Measurements from ENCODE around the gene CCDC116.
"Not testable (repeated sequence)": the region's sequence is repeated elsewhere in the genome, so short reads cannot be mapped to it uniquely, and the experiment has no call there.

Gene CCDC116, protein sequence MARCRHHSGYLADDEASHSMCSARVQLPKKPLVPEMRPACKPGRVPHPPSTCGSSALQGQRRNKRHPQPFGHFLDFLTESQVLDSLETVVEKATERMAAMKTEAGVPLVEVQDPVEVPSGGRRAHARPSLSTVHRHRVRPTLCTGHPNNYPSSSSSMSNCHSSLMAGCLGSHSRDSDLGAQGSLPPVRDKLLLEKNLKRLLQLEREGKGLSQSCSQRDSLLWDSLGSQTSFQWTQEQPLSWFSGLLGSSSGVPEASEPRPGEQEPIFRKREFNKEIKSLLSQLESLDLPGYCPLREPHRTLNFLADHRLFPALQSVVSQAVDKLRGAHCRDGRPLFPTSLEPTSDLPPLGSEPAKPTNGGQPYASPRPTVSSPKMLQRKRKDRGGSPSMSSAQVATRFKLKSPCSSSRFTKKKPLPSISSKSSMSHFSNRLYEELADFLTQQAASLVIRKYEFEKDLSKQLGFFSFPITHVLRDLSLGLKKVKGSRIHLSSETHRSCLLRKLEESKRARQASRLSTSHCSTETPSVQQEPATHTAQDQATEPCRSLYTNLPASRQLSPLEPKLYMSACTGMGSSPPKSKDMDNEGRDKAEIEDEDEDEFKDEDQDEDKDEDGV

DNA sequence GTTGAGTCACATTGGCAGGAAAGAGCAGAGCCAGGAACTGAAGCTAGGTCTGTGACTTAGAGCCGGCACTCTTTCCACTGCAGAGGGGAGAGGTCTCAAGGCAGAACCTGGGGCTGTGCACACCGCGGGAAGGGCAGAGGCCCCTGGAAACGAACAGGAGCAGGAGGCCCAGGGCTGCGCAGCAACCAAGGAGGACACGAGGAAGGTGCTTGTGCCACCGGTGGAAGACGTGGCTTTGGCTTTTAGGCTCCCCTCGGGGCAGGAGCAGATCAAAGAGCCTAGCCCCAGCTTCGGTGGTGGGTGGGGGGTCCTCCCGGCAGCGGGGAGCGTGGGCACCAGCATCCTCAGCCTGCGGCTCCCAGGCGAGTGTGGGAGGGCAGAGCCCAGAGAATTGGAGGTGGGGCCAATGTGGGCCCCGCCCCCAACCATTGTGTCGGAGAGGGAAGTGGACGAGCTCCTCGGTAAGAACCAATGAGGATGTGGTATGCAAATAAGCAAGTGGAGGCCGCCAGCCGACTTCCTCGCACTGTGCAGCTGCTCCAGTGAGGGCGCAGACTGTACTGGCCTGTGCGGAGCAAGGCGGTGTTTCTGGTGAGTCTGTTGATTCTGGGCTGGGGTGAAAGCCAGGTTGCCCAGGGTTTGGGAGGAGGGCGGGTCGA lies at the start of gene CCDC116:
Gene CCDC116 (plus strand): TSS at position 524 of the 659 bp plus-strand sequence. CDS start 422 bp downstream, outside the sequence.
- no peak within 1 kb of the TSS for H3K4me3 Mint-ChIP-seq
- H3K36me3 Mint-ChIP-seq (ENCODE audit: low read depth), result peaks cover 10% of the 10 kb centered on the region
- peak within 1 kb of the TSS; percentile 4 for H3K27ac Mint-ChIP-seq
- no peaks in the 10 kb centered on the region for H3K9me3 Mint-ChIP-seq
- peaks cover 14% of the 10 kb centered on the region for H3K4me1 Mint-ChIP-seq (ENCODE audit: low read depth)
- H3K27me3 Mint-ChIP-seq (ENCODE audit: low read depth), result no peaks in the 10 kb centered on the region

DNA sequence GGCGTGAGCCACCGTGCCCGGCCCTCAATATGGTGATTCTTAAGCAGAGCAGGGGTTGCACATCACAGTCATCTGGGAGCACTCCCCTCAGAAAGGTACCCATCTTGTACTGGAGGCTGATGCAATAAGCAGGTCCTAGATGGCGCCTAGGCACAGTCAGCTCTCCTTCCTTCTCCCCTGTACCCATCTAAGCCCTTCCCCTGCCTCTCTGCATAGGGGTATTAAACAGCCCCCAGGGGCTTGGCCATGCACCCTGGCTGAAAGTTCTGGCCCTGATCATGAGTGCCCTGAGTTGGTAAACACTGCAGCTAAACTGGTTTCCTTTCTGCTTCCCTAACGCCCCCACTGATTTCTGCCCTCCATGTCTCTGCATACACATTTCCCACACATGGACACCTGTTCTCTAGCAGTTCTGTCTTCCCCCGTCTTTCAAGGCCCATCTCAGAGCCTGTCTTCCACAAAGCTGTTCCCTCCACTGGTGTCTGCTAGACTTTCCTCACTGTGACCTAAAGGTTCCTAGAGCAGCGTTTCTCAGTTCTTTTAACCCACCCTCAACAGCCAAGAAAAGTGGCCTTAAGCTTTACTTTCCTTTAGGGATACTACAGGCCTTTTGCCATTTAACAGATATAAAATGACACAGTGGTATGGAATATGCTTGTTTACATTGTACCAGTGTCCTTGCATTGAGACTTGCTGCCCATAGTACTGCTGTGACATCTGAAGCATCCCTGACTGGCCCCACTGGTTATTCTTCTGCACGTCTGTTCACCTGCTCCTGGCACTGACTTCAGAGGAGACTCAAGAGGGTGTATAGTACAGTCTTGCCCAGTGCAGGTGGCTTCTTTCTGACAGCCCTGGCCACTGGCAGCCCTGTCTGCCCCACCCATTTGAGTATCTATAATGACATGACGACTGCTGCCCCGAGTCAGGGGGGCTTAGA lies 49.5 kb upstream of the CCDC116 start:
- Mint-ChIP-seq H3K4me3 (no peak overlapping the region), H3K4me1 (ENCODE audit: low read depth) (peaks cover 23% of the 10 kb centered on the region), H3K27me3 (ENCODE audit: low read depth) (no peaks in the 10 kb centered on the region), H3K27ac (peak overlapping the region; percentile 23), H3K9me3 (no peaks in the 10 kb centered on the region), H3K36me3 (ENCODE audit: low read depth) (peaks cover 6% of the 10 kb centered on the region)

DNA sequence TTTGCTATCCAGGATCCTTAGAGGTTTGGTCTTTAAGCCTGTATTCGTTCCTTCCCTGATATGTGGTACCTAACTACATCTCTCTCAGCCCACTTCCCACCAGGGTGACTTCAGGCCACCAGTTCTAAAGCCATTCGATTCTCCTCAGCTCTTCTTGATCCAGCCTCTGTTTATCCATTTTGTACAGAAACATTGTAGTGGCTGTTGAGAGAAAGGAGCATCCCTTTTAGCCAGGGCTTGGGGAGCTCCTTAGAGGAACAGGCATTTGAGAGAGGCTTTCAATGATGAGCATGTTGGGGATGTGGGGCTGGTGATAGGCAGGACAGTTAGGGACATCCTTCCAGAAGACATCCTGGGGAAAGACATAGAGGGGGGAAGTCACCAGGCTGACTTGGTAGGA lies 47.2 kb upstream of the CCDC116 start:
- no peaks in the 10 kb centered on the region for H3K9me3 Mint-ChIP-seq
- H3K4me3 Mint-ChIP-seq, result no peak overlapping the region
- peaks cover 10% of the 10 kb centered on the region for H3K36me3 Mint-ChIP-seq (ENCODE audit: low read depth)
- H3K27me3 Mint-ChIP-seq (ENCODE audit: low read depth), result no peaks in the 10 kb centered on the region
- peaks cover 29% of the 10 kb centered on the region for H3K4me1 Mint-ChIP-seq (ENCODE audit: low read depth)
- H3K27ac Mint-ChIP-seq, result no peak overlapping the region

DNA sequence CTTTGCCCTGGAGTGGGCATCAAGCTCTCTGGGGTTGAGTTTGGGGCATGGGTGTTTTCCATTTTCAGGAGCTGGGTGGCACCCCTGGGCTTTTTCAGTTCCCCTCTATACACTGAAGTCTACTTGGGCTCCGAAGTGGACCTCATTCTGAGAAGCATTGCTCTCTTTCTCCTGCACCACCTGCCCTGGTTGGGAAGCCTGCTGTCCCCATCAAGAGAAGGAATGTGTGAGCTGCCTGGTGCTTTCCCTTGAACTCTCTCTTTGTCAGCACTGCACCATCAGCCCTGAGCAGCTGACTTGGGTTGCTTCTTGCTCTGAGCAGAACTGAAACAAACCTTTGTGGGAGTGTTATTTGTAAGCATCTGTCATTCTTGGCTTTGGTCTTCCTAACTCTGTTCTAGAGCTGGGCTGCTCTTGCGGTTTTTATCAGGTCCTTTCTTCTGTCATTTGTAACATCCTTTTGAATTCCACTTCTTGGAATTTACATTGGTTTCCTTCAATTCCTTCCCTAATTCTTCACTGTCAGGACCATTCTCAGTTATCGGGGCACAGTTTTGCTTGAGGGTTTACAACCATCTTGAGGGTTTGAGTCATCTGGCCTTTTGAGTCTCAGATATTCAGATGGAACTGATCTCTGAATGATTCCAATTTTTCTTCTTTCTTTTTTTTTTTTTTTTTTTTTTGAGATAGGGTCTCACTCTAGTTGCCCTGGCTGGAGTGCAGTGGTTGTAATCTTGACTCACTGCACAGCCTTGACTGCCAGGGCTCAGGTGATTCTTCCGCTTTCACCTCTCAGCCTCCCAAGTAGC lies 44.6 kb upstream of the CCDC116 start:
- Mint-ChIP-seq H3K4me1 (ENCODE audit: low read depth) (peaks cover 34% of the 10 kb centered on the region), H3K4me3 (peak overlapping the region; percentile 51), H3K27me3 (ENCODE audit: low read depth) (no peaks in the 10 kb centered on the region), H3K9me3 (no peaks in the 10 kb centered on the region), H3K36me3 (ENCODE audit: low read depth) (peaks cover 15% of the 10 kb centered on the region), H3K27ac (peak overlapping the region; percentile 91)

DNA sequence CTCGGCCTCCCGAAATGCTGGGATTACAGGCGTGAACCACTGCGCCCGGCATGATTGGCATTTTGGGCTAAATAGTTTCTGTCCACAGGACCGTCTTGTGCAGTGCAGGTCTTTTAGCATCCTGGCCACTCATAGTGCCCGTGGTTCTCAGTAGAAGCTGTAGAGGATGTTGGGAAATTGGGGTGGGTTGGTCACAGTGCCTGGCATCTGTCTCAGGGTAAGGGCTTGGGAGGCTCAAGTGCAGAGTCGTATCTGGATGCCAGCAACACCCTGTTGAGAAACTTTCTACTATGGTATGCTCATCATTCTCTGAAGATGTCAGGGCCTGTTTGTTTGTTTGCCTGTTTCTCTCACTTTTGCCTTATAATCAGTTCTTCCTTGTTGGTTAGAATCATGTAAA lies 43.2 kb upstream of the CCDC116 start:
- Mint-ChIP-seq H3K9me3 (no peaks in the 10 kb centered on the region), H3K4me1 (ENCODE audit: low read depth) (peaks cover 40% of the 10 kb centered on the region), H3K4me3 (no peak overlapping the region), H3K27ac (peak overlapping the region; percentile 34), H3K27me3 (ENCODE audit: low read depth) (no peaks in the 10 kb centered on the region), H3K36me3 (ENCODE audit: low read depth) (peaks cover 29% of the 10 kb centered on the region)

DNA sequence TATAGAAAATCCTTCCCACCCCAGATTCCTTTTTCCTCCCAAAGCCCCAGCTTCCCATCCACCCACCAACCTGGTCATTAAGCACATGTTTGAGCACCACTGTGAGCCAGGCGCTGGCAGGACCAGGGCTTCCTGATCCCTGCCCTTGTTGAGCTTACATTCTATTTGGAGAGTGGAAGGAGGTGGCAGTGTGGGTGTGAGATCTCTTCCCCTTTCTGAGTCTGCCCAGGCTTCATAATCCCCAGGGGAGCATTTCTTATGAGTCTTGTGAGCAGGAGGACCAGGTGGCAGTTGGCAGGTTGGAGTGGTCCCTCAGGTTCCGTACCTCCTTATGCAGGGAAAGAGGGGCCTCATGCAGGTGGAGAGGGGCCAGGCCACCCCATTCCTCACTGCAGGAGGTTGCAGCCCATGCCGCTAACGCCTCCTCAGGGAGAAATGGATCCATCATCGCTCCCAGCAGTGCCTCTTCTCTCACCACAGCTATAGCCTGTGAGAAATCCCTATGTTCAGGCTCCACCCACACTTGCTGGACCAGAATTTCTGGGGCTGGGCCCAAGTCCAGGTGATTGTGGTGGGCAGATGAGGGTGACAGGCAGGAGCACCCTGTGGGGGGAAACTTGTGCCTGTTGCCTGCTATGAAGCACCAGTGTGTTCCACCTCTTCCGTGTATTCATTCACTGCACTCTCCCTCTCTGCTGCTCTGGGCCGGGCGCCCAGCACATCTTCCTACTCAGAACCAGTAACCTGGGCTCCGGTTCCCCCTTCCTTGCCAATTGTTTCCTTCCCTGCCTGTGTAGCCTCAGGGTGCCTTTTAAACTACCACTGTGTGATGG lies 41.5 kb upstream of the CCDC116 start:
- Mint-ChIP-seq H3K27me3 (ENCODE audit: low read depth) (no peaks in the 10 kb centered on the region), H3K9me3 (no peaks in the 10 kb centered on the region), H3K27ac (peak overlapping the region; percentile 18), H3K4me1 (ENCODE audit: low read depth) (peaks cover 36% of the 10 kb centered on the region), H3K36me3 (ENCODE audit: low read depth) (peaks cover 43% of the 10 kb centered on the region), H3K4me3 (no peak overlapping the region)

DNA sequence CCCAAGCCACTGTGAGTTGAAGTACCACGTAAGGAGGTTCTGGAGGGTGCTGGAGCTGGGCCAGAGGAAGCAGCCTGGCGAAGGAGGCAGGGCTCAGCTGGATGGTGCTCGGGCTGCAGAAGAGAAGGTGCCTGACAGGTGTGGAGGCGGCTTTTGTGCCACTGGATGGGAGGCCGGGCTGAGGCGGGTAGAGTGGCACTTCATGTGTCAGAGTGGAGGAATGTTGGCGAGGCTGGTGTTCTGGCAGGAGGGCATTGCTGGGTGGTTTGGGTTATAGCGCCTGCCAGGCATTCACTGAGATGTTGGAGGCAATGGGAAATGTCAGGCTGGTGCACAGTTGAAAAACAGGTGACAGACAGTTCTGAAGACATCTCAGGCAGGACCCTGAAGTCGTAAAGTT lies 40.9 kb upstream of the CCDC116 start:
- Mint-ChIP-seq H3K27ac (no peak overlapping the region), H3K36me3 (ENCODE audit: low read depth) (peaks cover 46% of the 10 kb centered on the region), H3K4me1 (ENCODE audit: low read depth) (peaks cover 36% of the 10 kb centered on the region), H3K4me3 (no peak overlapping the region), H3K27me3 (ENCODE audit: low read depth) (no peaks in the 10 kb centered on the region), H3K9me3 (no peaks in the 10 kb centered on the region)

DNA sequence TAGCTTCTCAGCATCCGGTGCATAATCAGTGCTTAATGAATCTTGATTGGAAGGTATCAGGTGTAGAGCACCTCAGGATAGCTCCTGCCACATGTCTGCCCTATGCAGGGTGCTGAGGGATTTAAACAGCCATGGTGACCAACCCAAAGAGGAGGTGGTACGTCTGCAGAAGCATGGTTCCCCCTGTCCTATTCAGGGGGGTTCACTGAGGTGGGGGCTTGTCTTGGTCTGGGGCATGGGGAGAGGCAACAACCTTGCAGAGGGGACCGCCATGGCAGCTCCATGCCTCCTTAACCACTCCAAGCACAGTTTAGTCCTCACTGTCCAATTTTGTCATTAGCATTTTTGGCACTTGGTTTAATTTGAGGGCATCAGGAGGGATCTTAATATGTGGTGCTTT lies 40.1 kb upstream of the CCDC116 start:
- Mint-ChIP-seq H3K9me3 (no peaks in the 10 kb centered on the region), H3K27ac (no peak overlapping the region), H3K27me3 (ENCODE audit: low read depth) (no peaks in the 10 kb centered on the region), H3K36me3 (ENCODE audit: low read depth) (peaks cover 49% of the 10 kb centered on the region), H3K4me1 (ENCODE audit: low read depth) (peaks cover 34% of the 10 kb centered on the region), H3K4me3 (no peak overlapping the region)

DNA sequence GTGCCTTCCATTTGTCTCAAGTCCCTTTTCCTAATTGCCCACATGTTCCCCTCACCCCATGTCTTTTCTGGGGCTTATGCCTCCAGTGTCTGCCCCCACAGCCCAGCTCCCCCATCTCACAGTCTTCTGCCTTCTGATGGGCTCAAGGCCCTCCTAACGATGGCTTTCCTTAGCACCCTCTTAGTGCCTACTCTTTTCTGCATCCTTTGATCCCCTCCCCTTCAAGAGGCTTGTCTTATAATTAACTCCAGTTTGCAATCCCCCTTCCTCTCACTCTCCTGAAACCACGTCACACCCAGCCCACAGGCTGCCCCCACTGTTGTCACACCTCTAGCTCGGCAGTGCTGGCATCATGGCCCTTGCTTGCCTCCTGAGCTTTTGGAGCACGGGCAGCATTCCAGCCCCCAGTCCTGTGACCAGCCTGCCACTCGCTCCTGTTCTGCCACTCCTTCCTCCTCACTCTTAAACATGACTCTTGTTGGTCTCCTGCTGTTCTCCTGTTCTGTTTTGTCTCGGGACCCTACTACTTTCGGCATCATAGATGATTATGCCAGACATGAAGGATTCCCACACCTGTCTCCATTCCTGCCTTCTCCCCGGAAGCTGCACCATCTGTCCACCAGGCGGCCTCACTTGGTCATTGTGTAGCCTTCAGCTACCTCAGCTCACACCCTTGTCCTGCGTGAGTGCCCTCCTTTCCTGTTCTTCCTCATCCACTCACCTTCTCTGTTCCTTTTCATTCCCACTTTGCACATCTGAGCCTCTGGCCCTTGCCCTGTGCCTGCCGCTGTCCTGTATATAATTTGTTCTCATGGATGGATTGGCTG lies 38.9 kb upstream of the CCDC116 start:
- H3K27me3 Mint-ChIP-seq (ENCODE audit: low read depth), result no peaks in the 10 kb centered on the region
- H3K27ac Mint-ChIP-seq, result no peak overlapping the region
- H3K4me3 Mint-ChIP-seq, result no peak overlapping the region
- H3K4me1 Mint-ChIP-seq (ENCODE audit: low read depth), result peaks cover 28% of the 10 kb centered on the region
- H3K9me3 Mint-ChIP-seq, result no peaks in the 10 kb centered on the region
- peaks cover 45% of the 10 kb centered on the region for H3K36me3 Mint-ChIP-seq (ENCODE audit: low read depth)

DNA sequence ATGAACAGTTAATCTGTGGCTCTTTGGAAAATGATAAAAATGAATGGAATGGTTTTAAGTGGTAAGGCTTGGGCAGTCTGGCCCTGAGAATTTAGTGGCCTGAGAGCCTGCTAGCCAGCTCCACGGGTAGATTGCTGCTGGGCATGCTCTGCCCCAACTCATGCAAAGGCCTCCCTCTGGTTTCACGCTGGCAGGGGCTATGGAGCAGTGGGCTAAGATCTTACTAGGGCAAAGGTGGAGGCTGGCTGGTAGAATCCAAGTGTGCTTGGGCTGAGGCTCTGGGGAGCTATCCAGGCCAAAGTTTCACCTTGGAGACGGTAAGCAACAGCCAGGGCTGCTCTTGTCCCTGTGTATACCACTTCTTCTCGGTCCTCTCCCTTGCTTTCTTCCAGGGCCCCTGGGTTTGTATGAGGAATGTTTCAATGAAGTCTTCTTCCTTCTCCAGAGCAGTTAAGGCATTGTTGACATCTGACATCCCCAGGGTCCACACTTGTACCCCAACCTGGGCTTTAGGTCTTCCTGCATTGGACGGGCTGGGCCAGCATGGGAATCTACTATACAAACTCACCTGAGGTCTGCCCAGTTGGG lies 37.6 kb upstream of the CCDC116 start:
- Mint-ChIP-seq H3K4me3 (no peak overlapping the region), H3K27ac (no peak overlapping the region), H3K9me3 (no peaks in the 10 kb centered on the region), H3K36me3 (ENCODE audit: low read depth) (peaks cover 48% of the 10 kb centered on the region), H3K4me1 (ENCODE audit: low read depth) (peaks cover 29% of the 10 kb centered on the region), H3K27me3 (ENCODE audit: low read depth) (no peaks in the 10 kb centered on the region)

DNA sequence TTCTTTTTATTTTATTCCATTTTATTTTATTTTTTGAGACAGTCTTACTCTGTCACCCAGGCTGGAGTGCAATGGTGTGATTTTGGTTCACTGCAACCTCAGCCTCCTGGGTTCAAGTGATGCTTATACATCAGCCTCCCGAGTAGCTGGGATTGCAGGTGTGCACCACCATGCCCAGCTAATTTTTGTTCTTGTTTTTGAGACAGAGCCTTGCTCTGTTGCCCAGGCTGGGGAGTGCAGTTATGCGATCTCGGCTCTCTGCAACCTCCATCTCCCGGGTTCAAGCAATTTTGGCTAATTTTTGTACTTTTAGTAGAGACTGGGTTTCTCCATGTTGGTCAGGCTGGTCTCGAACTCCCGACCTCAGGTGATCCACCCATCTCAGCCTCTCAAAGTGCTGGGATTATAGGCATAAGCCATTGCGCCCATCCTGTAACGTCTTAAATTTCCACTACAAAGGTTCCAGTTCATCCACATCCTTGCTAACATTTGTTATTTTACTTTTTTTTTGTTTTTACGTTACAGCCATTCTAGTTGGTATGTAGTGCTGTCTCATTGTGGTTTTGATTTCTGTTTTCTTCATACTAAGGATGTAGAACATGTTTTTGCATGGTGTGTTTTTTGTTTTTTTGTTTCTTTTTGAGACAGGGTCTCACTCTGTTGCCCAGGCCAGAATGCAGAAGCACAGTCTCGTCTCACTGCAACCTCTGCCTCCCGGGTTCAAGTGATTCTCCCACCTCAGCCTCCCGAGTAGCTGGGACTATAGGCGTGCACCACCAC lies 36.0 kb upstream of the CCDC116 start:
- H3K27me3 Mint-ChIP-seq (ENCODE audit: low read depth), result not testable (repeated sequence)
- H3K36me3 Mint-ChIP-seq (ENCODE audit: low read depth), result peaks cover 45% of the 10 kb centered on the region

More for the DNA sequence above, 36.0 kb upstream of the CCDC116 start:
- peaks cover 24% of the 10 kb centered on the region for H3K4me1 Mint-ChIP-seq (ENCODE audit: low read depth)
- not testable (repeated sequence) for H3K4me3 Mint-ChIP-seq, H3K27ac Mint-ChIP-seq, H3K9me3 Mint-ChIP-seq
